Heart left ventricle (tissue), 16 donors: ENCODE data around the gene CYP2U1. TPM values are rescaled to one million over a fixed set of nuclear protein-coding genes. Genes with fewer than 3 reads are reported as not detected.
"Not testable (repeated sequence)": the region's sequence is repeated elsewhere in the genome, so short reads cannot be mapped to it uniquely, and the experiment has no call there.

Experiments
- ATAC-seq, 4 donors: fragments of 200-7000 bp; cut with Tn5 transposase; one replicate each; pipeline ENCODE4 v1.9.1; 2020 to 2022; ENCODE audit warnings: moderate library complexity in 4 of 4, mild to moderate bottlenecking in 3 of 4, moderate number of reproducible peaks in 1 of 4
- DNase-seq, 5 donors: peaks; one replicate each; pipeline ENCODE4 v3.0.0-alpha.2; 2020
- H3K27ac ChIP-seq, 12 donors: fragments of 200-600 bp; sonication (generic) in 4 of 12; one replicate each; pipeline versions ENCODE4 v1.5.0 to v1.8.0; 2016 to 2022; ENCODE audit warnings: mild to moderate bottlenecking in 2 of 12
- H3K27me3 ChIP-seq, 9 donors: fragments of 200-600 bp; sonication (generic) in 2 of 9; one replicate each; pipeline versions ENCODE4 v1.5.1 to v1.8.0; 2016 to 2022; ENCODE audit warnings: mild to moderate bottlenecking in 3 of 9
- H3K36me3 ChIP-seq, 9 donors: fragments of 200-600 bp; sonication (generic) in 2 of 9; one replicate each; pipeline versions ENCODE4 v1.5.0 to v1.8.0; 2018 to 2022; ENCODE audit warnings: mild to moderate bottlenecking in 2 of 9
- H3K4me1 ChIP-seq, 12 donors: fragments of 200-600 bp; sonication (generic) in 4 of 12; one replicate each; pipeline versions ENCODE4 v1.5.0 to v1.8.0; 2016 to 2022; ENCODE audit warnings: mild to moderate bottlenecking in 3 of 12
- H3K4me3 ChIP-seq, 12 donors: fragments of 200-600 bp; sonication (generic) in 4 of 12; one replicate each; pipeline versions ENCODE4 v1.5.0 to v1.8.0; 2017 to 2022; ENCODE audit warnings: mild to moderate bottlenecking in 9 of 12, moderate library complexity in 4 of 12
- H3K9me3 ChIP-seq, 12 donors: fragments of 200-600 bp; sonication (generic) in 4 of 12; one replicate each; pipeline versions ENCODE4 v1.5.0 to v1.8.0; 2016 to 2022; ENCODE audit warnings: mild to moderate bottlenecking in 1 of 12
- CTCF ChIP-seq, 12 donors: fragments of 200-600 bp; sonication (generic) in 4 of 12; IDR thresholded peaks; one replicate each; pipeline versions ENCODE4 v1.5.0 to v1.8.0; 2018 to 2022; ENCODE audit warnings: antibody characterized with exemption in 12 of 12, mild to moderate bottlenecking in 5 of 12
- POLR2A ChIP-seq, 2 donors: fragments of 450-650 bp; IDR thresholded peaks; one replicate each; pipeline ENCODE4 v1.6.1; 2017; ENCODE audit warnings: antibody characterized with exemption in 2 of 2, mild to moderate bottlenecking in 2 of 2, moderate library complexity in 2 of 2
- WGBS, 4 donors: extraction: QIAGEN DNeasy Blood & Tissue Kit in 2 of 4; methylation state at CpG; one replicate each; pipeline versions ENCODE4 v1.1.5 to v1.1.7; 2013 to 2018; 5-methylcytosine and 5-hydroxymethylcytosine counted together
- intact Hi-C, 10 donors: fragments of 100-400 bp; cut with DNase I; formaldehyde crosslinking; loops; one replicate each; pipeline versions ENCODE4 v1.11.1 to v1.14.2; 2022
- polyA plus RNA-seq, 2 donors: library from polyadenylated mRNA; stranded (reverse); fragments of 200-250 nt; gene quantifications; one replicate each; pipeline ENCODE4 v1.2.3, GENCODE V29; 2013
- total RNA-seq, 9 donors: library from RNA; depleted of rRNA in 2 of 9; stranded (reverse); fragments of >200 nt in 2 of 9; fragmentation: NEBNext Ultra II Directional in 3 of 9; extraction: Animal tissue kit (Norgen Biotek cat#: 25700) in 3 of 9; gene quantifications; one replicate each; pipeline versions ENCODE4 v1.1.0 to v1.2.4, GENCODE V29; 2016 to 2023
- donor health status: ischemic (EF 13 %, LVEDD 7.1; RV severe dilation, severe dysfunction).
- donor health status: healthy with polysubstance abuse.
- donor health status: DM: no; HTN: yes; CAD: no.
- donor health status: DM: no; HTN: no; CAD: no.
- donor health status: ischemic (EF 25% LVEDD 6.9; RV normal size, moderate dysfunction).
- donor health status: ischemic (EF 25% LVEDD 5.7; RV mildly dilated, moderate dysfunction).
- donor health status: healthy.
- donor health status: DM: yes; HTN: yes; CAD: no.
- donor health status: ischemic (EF 35%, LVEDD 5.7; RV mildly dilated, moderate dysfunction).
- donor health status: nonischemic (EF 11% LVEDD 7.7; RV severe dilation, severe dysfunction).
- donor health status: DM: yes; HTN: yes; CAD: no.
- donor health status: PGD.
- donor health status: ischemic (EF 29% LVEDD 5.4; RV normal size, mild dysfunction).
- donor health status: nonischemic (EF 23%, LVEDD 6.1; RV moderate dilation, normal function).

The CYP2U1 gene
- total and polyA plus RNA-seq, 11 donors, result 3.7 to 11.8 (median 6.7) TPM

- Histone ChIP-seq H3K27ac (peak overlapping the region in 1 of 12 donors; percentile 66), H3K9me3 (no peaks in the 10 kb centered on the region), H3K36me3 (peaks cover 0 to 19% (median 0%) of the 10 kb centered on the region in 9 donors), H3K4me1 (peaks cover 0 to 22% (median 0%) of the 10 kb centered on the region in 12 donors), H3K4me3 (no peak overlapping the region), H3K27me3 (no peaks in the 10 kb centered on the region)
- ATAC-seq, result no peak
- WGBS, 4 donors, result 71 to 78% (median 74%) methylated on average over 4 of the region's 4 CpGs
- no peak for TF ChIP-seq POLR2A (IDR thresholded peaks at IDR 0.05)
- TF ChIP-seq CTCF (IDR thresholded peaks at IDR 0.05), result no peak
- intact Hi-C loops, result loop anchor here in 1 of 10 donors (10.0 kb wide), 1 partner anchor 75 kb away; the partner anchor contains the start of gene SGMS2
- no peak for DNase-seq
These were observed 31.3 kb upstream of the CYP2U1 start for GRCh38 chr4:107900067-107900466.

GRCh38 chr4:107900508-107900907 lies 30.8 kb upstream of the CYP2U1 start:
- WGBS, 4 donors, result 89 to 96% (median 91%) methylated on average over 3 of the region's 3 CpGs
- Histone ChIP-seq H3K4me1 (peaks cover 0 to 20% (median 0%) of the 10 kb centered on the region in 12 donors), H3K4me3 (no peak overlapping the region), H3K27me3 (no peaks in the 10 kb centered on the region), H3K36me3 (peaks cover 0 to 23% (median 0%) of the 10 kb centered on the region in 9 donors), H3K9me3 (no peaks in the 10 kb centered on the region), H3K27ac (peak overlapping the region in 1 of 12 donors; percentile 66)
- DNase-seq, result no peak
- TF ChIP-seq CTCF (IDR thresholded peaks at IDR 0.05), result no peak
- TF ChIP-seq POLR2A (IDR thresholded peaks at IDR 0.05), result no peak
- ATAC-seq, result no peak
- intact Hi-C loops, result loop anchor here in 1 of 10 donors (10.0 kb wide), 1 partner anchor 76 kb away; the partner anchor contains the start of gene SGMS2

- Histone ChIP-seq H3K4me1 (peaks cover 0 to 13% (median 0%) of the 10 kb centered on the region in 12 donors), H3K27ac (peak overlapping the region in 1 of 12 donors; percentile 66), H3K9me3 (no peaks in the 10 kb centered on the region), H3K27me3 (no peaks in the 10 kb centered on the region), H3K4me3 (no peak overlapping the region), H3K36me3 (peaks cover 0 to 25% (median 0%) of the 10 kb centered on the region in 9 donors)
- DNase-seq (no peak), ATAC-seq (peak in 3 of 4 donors; percentile 18 to 49 (median 33))
- intact Hi-C loops, result loop anchor here in 1 of 10 donors (10.0 kb wide), 1 partner anchor 77 kb away; the partner anchor contains the start of gene SGMS2
- 88 to 91% (median 91%) methylated on average over 2 of the region's 2 CpGs for WGBS, 4 donors
- TF ChIP-seq POLR2A (IDR thresholded peaks at IDR 0.05), result no peak
- TF ChIP-seq CTCF (IDR thresholded peaks at IDR 0.05), result no peak
These were observed 30.0 kb upstream of the CYP2U1 start for GRCh38 chr4:107901213-107901934.

- intact Hi-C loops, result loop anchor here in 1 of 10 donors (10.0 kb wide), 1 partner anchor 78 kb away; the partner anchor contains the start of gene SGMS2
These were observed 28.6 kb upstream of the CYP2U1 start for GRCh38 chr4:107902715-107903114.

GRCh38 chr4:107905082-107905481 lies 26.3 kb upstream of the CYP2U1 start:
- intact Hi-C loops, result loop anchor here in 1 of 10 donors (10.0 kb wide), 1 partner anchor 80 kb away; the partner anchor contains the start of gene SGMS2
- not testable (repeated sequence) for H3K9me3 ChIP-seq, H3K27me3 ChIP-seq, ATAC-seq, DNase-seq, H3K4me1 ChIP-seq, H3K27ac ChIP-seq, H3K4me3 ChIP-seq
- peaks cover 0 to 45% (median 8%) of the 10 kb centered on the region in 9 donors for H3K36me3 ChIP-seq
- 88 to 92% (median 91%) methylated on average over 3 of the region's 3 CpGs for WGBS, 4 donors

More at GRCh38 chr4:107902715-107903114, 28.6 kb upstream of the CYP2U1 start:
- H3K4me3 ChIP-seq, result no peak overlapping the region
- DNase-seq, result no peak
- ATAC-seq, result no peak
- peaks cover 0 to 25% (median 0%) of the 10 kb centered on the region in 9 donors for H3K36me3 ChIP-seq
- peak overlapping the region in 2 of 12 donors; percentile 2 to 66 for H3K27ac ChIP-seq
- TF ChIP-seq CTCF (IDR thresholded peaks at IDR 0.05), result no peak
- no peak for TF ChIP-seq POLR2A (IDR thresholded peaks at IDR 0.05)
- WGBS, 4 donors, result 49 to 73% (median 59%) methylated on average over 2 of the region's 2 CpGs
- H3K9me3 ChIP-seq, result no peaks in the 10 kb centered on the region
- H3K27me3 ChIP-seq, result no peaks in the 10 kb centered on the region
- peaks cover 0 to 7% (median 0%) of the 10 kb centered on the region in 12 donors for H3K4me1 ChIP-seq
